ENCODE results near the gene CXCL3. TPM values are rescaled to one million over a fixed set of nuclear protein-coding genes. Genes with fewer than 3 reads are reported as not detected.

The CXCL3 gene
- total RNA-seq, 1 experiment from 2014 or later = 1.9 TPM

DNA sequence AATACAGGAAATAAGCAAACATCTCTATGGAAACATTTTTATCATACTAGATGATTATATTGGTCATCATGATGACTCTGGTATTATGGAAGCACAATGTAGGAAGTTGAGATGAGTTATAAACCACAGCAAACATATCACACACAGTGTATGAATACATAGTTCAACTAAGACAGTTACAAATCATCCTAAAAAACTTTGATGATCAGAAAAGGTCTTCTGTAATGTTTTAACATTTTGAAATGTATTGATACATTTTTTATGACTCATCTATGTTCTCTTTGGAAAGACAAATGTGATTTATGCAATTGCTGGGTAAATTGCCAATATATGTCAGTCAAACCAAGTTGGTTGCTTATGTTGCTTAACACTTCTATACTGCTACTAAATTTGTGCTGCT is 4.8 kb downstream of the CXCL3 start (continued):
- TF ChIP-seq, protein P1, sequence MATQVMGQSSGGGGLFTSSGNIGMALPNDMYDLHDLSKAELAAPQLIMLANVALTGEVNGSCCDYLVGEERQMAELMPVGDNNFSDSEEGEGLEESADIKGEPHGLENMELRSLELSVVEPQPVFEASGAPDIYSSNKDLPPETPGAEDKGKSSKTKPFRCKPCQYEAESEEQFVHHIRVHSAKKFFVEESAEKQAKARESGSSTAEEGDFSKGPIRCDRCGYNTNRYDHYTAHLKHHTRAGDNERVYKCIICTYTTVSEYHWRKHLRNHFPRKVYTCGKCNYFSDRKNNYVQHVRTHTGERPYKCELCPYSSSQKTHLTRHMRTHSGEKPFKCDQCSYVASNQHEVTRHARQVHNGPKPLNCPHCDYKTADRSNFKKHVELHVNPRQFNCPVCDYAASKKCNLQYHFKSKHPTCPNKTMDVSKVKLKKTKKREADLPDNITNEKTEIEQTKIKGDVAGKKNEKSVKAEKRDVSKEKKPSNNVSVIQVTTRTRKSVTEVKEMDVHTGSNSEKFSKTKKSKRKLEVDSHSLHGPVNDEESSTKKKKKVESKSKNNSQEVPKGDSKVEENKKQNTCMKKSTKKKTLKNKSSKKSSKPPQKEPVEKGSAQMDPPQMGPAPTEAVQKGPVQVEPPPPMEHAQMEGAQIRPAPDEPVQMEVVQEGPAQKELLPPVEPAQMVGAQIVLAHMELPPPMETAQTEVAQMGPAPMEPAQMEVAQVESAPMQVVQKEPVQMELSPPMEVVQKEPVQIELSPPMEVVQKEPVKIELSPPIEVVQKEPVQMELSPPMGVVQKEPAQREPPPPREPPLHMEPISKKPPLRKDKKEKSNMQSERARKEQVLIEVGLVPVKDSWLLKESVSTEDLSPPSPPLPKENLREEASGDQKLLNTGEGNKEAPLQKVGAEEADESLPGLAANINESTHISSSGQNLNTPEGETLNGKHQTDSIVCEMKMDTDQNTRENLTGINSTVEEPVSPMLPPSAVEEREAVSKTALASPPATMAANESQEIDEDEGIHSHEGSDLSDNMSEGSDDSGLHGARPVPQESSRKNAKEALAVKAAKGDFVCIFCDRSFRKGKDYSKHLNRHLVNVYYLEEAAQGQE (IDR thresholded peaks at IDR 0.05; ENCODE audit: low read depth) = no peak
- TF ChIP-seq ZFX (IDR thresholded peaks at IDR 0.05) (no peak), EZH2phosphoT487 (IDR thresholded peaks at IDR 0.05; ENCODE audit: borderline replicate concordance) (no peak)
- TF ChIP-seq, protein P2, sequence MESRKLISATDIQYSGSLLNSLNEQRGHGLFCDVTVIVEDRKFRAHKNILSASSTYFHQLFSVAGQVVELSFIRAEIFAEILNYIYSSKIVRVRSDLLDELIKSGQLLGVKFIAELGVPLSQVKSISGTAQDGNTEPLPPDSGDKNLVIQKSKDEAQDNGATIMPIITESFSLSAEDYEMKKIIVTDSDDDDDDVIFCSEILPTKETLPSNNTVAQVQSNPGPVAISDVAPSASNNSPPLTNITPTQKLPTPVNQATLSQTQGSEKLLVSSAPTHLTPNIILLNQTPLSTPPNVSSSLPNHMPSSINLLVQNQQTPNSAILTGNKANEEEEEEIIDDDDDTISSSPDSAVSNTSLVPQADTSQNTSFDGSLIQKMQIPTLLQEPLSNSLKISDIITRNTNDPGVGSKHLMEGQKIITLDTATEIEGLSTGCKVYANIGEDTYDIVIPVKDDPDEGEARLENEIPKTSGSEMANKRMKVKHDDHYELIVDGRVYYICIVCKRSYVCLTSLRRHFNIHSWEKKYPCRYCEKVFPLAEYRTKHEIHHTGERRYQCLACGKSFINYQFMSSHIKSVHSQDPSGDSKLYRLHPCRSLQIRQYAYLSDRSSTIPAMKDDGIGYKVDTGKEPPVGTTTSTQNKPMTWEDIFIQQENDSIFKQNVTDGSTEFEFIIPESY (IDR thresholded peaks at IDR 0.05; ENCODE audit: extremely low read depth, insufficient replicate concordance, low read length) = no peak

DNA sequence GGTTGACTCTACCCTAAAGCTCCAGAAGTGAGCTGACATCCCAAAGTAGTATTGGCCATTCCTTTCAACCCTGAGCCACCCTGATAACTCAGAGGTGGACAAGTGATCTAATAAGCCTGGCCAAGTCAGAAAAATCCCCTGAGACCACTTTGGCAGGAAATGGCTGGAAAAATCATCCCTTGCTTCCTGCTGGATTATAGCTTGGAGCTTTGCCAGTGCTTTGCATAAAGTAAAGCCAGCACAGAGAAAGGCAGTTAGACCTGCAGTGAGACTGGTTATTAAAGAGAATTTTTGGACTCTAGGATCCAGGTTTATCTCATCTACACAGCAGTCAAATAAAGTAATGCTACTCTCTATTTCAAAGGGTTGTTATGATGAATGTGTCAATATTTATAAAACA is 6.4 kb downstream of the CXCL3 start:
- TF ChIP-seq, protein P3, sequence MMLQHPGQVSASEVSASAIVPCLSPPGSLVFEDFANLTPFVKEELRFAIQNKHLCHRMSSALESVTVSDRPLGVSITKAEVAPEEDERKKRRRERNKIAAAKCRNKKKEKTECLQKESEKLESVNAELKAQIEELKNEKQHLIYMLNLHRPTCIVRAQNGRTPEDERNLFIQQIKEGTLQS (IDR thresholded peaks at IDR 0.05) = no peak
- ChIA-PET RAD21 (ENCODE audit: low non-redundant PET in 1 of 2, low total read pairs in 2 of 2, uncharacterized antibody in 2 of 2, unreplicated experiment in 2 of 2) (no interaction called here), CTCF (no interaction called here), POLR2A (no interaction called here)
- Histone ChIP-seq H4K20me1 (ENCODE audit: insufficient read depth) (no peaks in the 10 kb centered on the region), H2AFZ (ENCODE audit: low read depth, low read length, poor library complexity, severe bottlenecking) (no peak overlapping the region), H3K9me2 (ENCODE audit: insufficient read depth) (no peaks in the 10 kb centered on the region), H3K27me3 (ENCODE audit: insufficient read depth, low read length) (no peaks in the 10 kb centered on the region), H3K9me3 (ENCODE audit: control insufficient read depth in 1 of 2, insufficient read depth in 1 of 2, low read depth in 1 of 2, low read length in 2 of 2) (no peaks in the 10 kb centered on the region), H3K27ac (ENCODE audit: low read depth, low read length) (no peak overlapping the region), H3K9ac (ENCODE audit: low read length) (no peak overlapping the region), H3K79me2 (ENCODE audit: insufficient read depth, low read length) (no peaks in the 10 kb centered on the region), H3K36me3 (ENCODE audit: control insufficient read depth in 1 of 2, insufficient read depth in 2 of 2, low read length in 2 of 2) (no peaks in the 10 kb centered on the region), H3K4me1 (ENCODE audit: control insufficient read depth in 1 of 2, insufficient read depth in 2 of 2, low read length in 2 of 2) (no peaks in the 10 kb centered on the region), H3K4me3 (replicated peaks in 1 of 2; ENCODE audit: low read depth in 1 of 2, low read length in 2 of 2) (no peak overlapping the region), H3K4me2 (ENCODE audit: low read length) (no peak overlapping the region)
- BruUV-seq (replicated peaks) = no TSS peak
- ATAC-seq (no peak), DNase-seq (ENCODE audit: low read depth, low spot score) (no peak)
- intact Hi-C loops (cut with micrococcal nuclease) = loop anchor here (10.0 kb wide), 2 partner anchors 283 to 357 kb away; no protein-coding TSS in a partner anchor

Data from HCT116 (cell line).